Endothelial cell of umbilical vein (primary cell): ENCODE measurements around the gene SRRM3. TPM values are rescaled to one million over a fixed set of nuclear protein-coding genes. Genes with fewer than 3 reads are reported as not detected.

Source experiments
- BruUV-seq: library from RNA; stranded (reverse); fragments of 400-500 nt; replicated peaks from 2 replicates; lab custom pipeline; 2021; lab: Mats Ljungman, UMichigan
- CTCF ChIA-PET: fragments of 300-600, 350-600 bp; sonication (Branson Sonifier 250); formaldehyde crosslinking; loops from one replicate; lab custom pipeline; 2021; ENCODE audit warnings: antibody characterized with exemption, inconsistent platforms; lab: Charles Lee
- POLR2A ChIA-PET: fragments of 300-600, 350-600 bp; sonication (Branson Sonifier 250); formaldehyde crosslinking; loops from one replicate; lab custom pipeline; 2021; ENCODE audit warnings: antibody characterized with exemption, inconsistent platforms; lab: Charles Lee
- DNase-seq: peaks from one replicate; pipeline ENCODE4 v3.0.0-alpha.2; 2011; ENCODE audit warnings: low read depth, low spot score
- FAIRE-seq: peaks from 2 replicates; lab custom pipeline; 2011; peaks lifted over from hg19 to GRCh38; lab: Jason Lieb, UNC
- H2AFZ ChIP-seq: 2 replicates; pipeline ENCODE4 v1.6.0; 2012; ENCODE audit warnings: low read depth, low read length, control low read depth, inconsistent platforms
- H3K27ac ChIP-seq: 2 replicates; pipeline ENCODE4 v1.5.1; 2011; ENCODE audit warnings: low read depth, mild to moderate bottlenecking, control low read depth, low read length, moderate library complexity; ENCODE audit not compliant: insufficient read depth
- H3K27me3 ChIP-seq, 2 experiments: 2 replicates each; pipeline versions ENCODE4 v1.6.0 to v1.6.1; 2011; ENCODE audit warnings: low read length in 2 of 2, mixed read lengths in 1 of 2; ENCODE audit not compliant: control insufficient read depth in 2 of 2, insufficient read depth in 2 of 2
- H3K36me3 ChIP-seq, 2 experiments: 2 replicates in 1 of 2; 3 replicates in 1 of 2; pipeline ENCODE4 v1.5.1; 2011; ENCODE audit warnings: low read length in 2 of 2, mild to moderate bottlenecking in 1 of 2, moderate library complexity in 1 of 2; ENCODE audit not compliant: control insufficient read depth in 2 of 2, insufficient read depth in 2 of 2; ENCODE audit errors: extremely low read depth in 1 of 2
- H3K4me1 ChIP-seq: 3 replicates; pipeline ENCODE4 v1.5.1; 2011; ENCODE audit warnings: mild to moderate bottlenecking, low read length; ENCODE audit not compliant: control insufficient read depth, insufficient read depth; ENCODE audit errors: extremely low read depth
- H3K4me2 ChIP-seq: 2 replicates; pipeline ENCODE4 v1.6.1; 2011; ENCODE audit warnings: low read length, control low read depth, mixed read lengths; ENCODE audit not compliant: insufficient read depth
- H3K4me3 ChIP-seq, 3 experiments: fragments of 200-600 bp in 1 of 3; sonication (generic), shearing (Covaris generic) in 1 of 3; replicated peaks in 1 of 3; 2 replicates each; pipeline ENCODE4 v1.5.1; 2011 to 2016; ENCODE audit warnings: control low read depth in 3 of 3, low read length in 3 of 3, mild to moderate bottlenecking in 2 of 3, inconsistent platforms in 1 of 3, low read depth in 1 of 3, moderate library complexity in 1 of 3; ENCODE audit not compliant: insufficient read depth in 1 of 3
- H3K79me2 ChIP-seq: 2 replicates; pipeline ENCODE4 v1.6.0; 2012; ENCODE audit warnings: low read length, inconsistent platforms; ENCODE audit not compliant: control insufficient read depth, insufficient read depth
- H3K9ac ChIP-seq: replicated peaks from 2 replicates; pipeline ENCODE3; 2011; ENCODE audit warnings: low read length, control low read depth; ENCODE audit not compliant: insufficient read depth; ENCODE audit errors: extremely low read depth
- H3K9me1 ChIP-seq: replicated peaks from 3 replicates; pipeline ENCODE4 v1.6.0; 2011; ENCODE audit warnings: mild to moderate bottlenecking, low read length; ENCODE audit not compliant: control insufficient read depth, insufficient read depth; ENCODE audit errors: extremely low read depth
- H3K9me3 ChIP-seq: replicated peaks from 2 replicates; pipeline ENCODE4 v1.5.1; 2012; ENCODE audit warnings: low read length, inconsistent platforms; ENCODE audit not compliant: control insufficient read depth, insufficient read depth
- H4K20me1 ChIP-seq: replicated peaks from 2 replicates; pipeline ENCODE3; 2011; ENCODE audit warnings: mild to moderate bottlenecking, low read length; ENCODE audit not compliant: control insufficient read depth, insufficient read depth; ENCODE audit errors: extremely low read depth
- CTCF ChIP-seq, 2 donors: IDR thresholded peaks; 1 replicate in 1 of 2; 2 replicates in 1 of 2; pipeline ENCODE4 v1.5.1; 2011; ENCODE audit warnings: low read length in 2 of 2, mild to moderate bottlenecking in 2 of 2, moderate library complexity in 2 of 2, control low read depth in 1 of 2, inconsistent platforms in 1 of 2, low read depth in 1 of 2; ENCODE audit not compliant: insufficient read depth in 1 of 2; ENCODE audit errors: extremely low read depth in 1 of 2
- EZH2 ChIP-seq: IDR thresholded peaks from 2 replicates; pipeline ENCODE4 v1.6.1; 2012; ENCODE audit warnings: borderline replicate concordance, low read depth, mild to moderate bottlenecking, moderate library complexity, low read length, inconsistent platforms; ENCODE audit not compliant: severe bottlenecking
- FOS ChIP-seq: IDR thresholded peaks from 2 replicates; pipeline ENCODE4 v1.6.1; 2011; ENCODE audit warnings: mild to moderate bottlenecking, low read length, moderate library complexity, borderline replicate concordance; ENCODE audit not compliant: insufficient read depth
- GATA2 ChIP-seq: IDR thresholded peaks from 2 replicates; pipeline ENCODE4 v1.7.0; 2011; ENCODE audit warnings: low read depth, mild to moderate bottlenecking, moderate library complexity, mixed read lengths, low read length; ENCODE audit not compliant: insufficient read length, insufficient read depth
- JUN ChIP-seq: IDR thresholded peaks from 2 replicates; pipeline ENCODE4 v1.6.1; 2011; ENCODE audit warnings: borderline replicate concordance, low read depth; ENCODE audit not compliant: insufficient read length, insufficient read depth
- MAX ChIP-seq: IDR thresholded peaks from 2 replicates; pipeline ENCODE4 v1.6.1; 2011; ENCODE audit not compliant: insufficient read depth, insufficient read length
- MYC ChIP-seq: IDR thresholded peaks from one replicate; pipeline ENCODE4 v1.6.1; 2011; ENCODE audit warnings: mild to moderate bottlenecking, low read depth, low read length
- POLR2A ChIP-seq: IDR thresholded peaks from 2 replicates; pipeline ENCODE4 v1.6.1; 2012; ENCODE audit warnings: low read depth, mild to moderate bottlenecking, control low read depth, low read length
- POLR2AphosphoS5 ChIP-seq: IDR thresholded peaks from 2 replicates; pipeline ENCODE4 v1.6.1; 2012; ENCODE audit warnings: low read depth, mild to moderate bottlenecking, control low read depth, low read length, moderate library complexity; ENCODE audit not compliant: insufficient read depth
- dilution Hi-C: fragments of 300-500 bp; cut with MboI; formaldehyde crosslinking; loops from one replicate; pipeline ENCODE4 v1.15.0; 2019; ENCODE audit warnings: low sequenced_read_pairs; ENCODE audit not compliant: extremely low pct_ligation_motif_present
- intact Hi-C: fragments of 100-400 bp; cut with micrococcal nuclease; formaldehyde crosslinking; loops from one replicate; pipeline ENCODE4 v1.10.0; 2022
- polyA plus RNA-seq, 4 experiments: library from polyadenylated mRNA; depleted of rRNA in 3 of 4; stranded (reverse) in 3 of 4; unstranded in 1 of 4; fragments of >200 nt; gene quantifications; 2 replicates each; pipeline versions ENCODE4 v1.2.1 to v1.2.3, GENCODE V29; 2011 to 2012; ENCODE audit warnings: missing spikeins in 1 of 4
- total RNA-seq: library from RNA; stranded (reverse); gene quantifications from 2 replicates; pipeline ENCODE4 v1.2.3, GENCODE V29; 2021

The SRRM3 gene
- total and polyA plus RNA-seq, 2 donors (not counting 3 experiments of a cell fraction or from before 2014, with no cell fraction given) = 4.4 to 5.4 TPM

GRCh38 chr7:76333511-76334101 is 131.9 kb downstream of the SRRM3 start:
- Histone ChIP-seq H3K4me1 (no peaks in the 10 kb centered on the region), H3K27ac (no peak overlapping the region), H3K9me1 (no peaks in the 10 kb centered on the region), H3K79me2 (peaks cover 98% of the 10 kb centered on the region), H2AFZ (no peak overlapping the region), H3K36me3 (peaks cover 6 to 18% of the 10 kb centered on the region in 2 experiments), H3K27me3 (no peaks in the 10 kb centered on the region), H3K4me3 (no peak overlapping the region), H4K20me1 (peaks cover 20% of the 10 kb centered on the region), H3K4me2 (no peak overlapping the region), H3K9ac (no peak overlapping the region), H3K9me3 (no peaks in the 10 kb centered on the region)
- TF ChIP-seq MYC = no peak
- no peak for TF ChIP-seq POLR2AphosphoS5
- no peak for TF ChIP-seq JUN
- TF ChIP-seq MAX = no peak
- no peak for TF ChIP-seq GATA2
- no peak for TF ChIP-seq EZH2
- no peak for TF ChIP-seq CTCF (IDR thresholded peaks at IDR 0.05; ENCODE audit: extremely low read depth in 1 of 2, insufficient read depth in 1 of 2, low read depth in 1 of 2, low read length in 2 of 2)
- TF ChIP-seq FOS = no peak
- TF ChIP-seq POLR2A = no peak
- dilution Hi-C loops (no loop called here), intact Hi-C loops (no loop called here)
- FAIRE-seq = no peak
- no peak for DNase-seq
- CTCF ChIA-PET = interaction anchor here (0.9 kb wide), 1 partner anchor 31 kb away, joined by 3 read pairs; no protein-coding TSS in a partner anchor
- POLR2A ChIA-PET = no interaction called here
- no TSS peak for BruUV-seq
